ENCODE data around the gene MRPS23. TPM values are rescaled to one million over a fixed set of nuclear protein-coding genes. Genes with fewer than 3 reads are reported as not detected.
A peak's percentile ranks its signal among the peaks of the same experiment; 100 is the strongest.

MRPS23 gene
- total and polyA plus RNA-seq, 2 of the 13 experiments (the other 11 are each of a cell fraction or from before 2014, with no cell fraction given) = 63.2 to 181 TPM

DNA sequence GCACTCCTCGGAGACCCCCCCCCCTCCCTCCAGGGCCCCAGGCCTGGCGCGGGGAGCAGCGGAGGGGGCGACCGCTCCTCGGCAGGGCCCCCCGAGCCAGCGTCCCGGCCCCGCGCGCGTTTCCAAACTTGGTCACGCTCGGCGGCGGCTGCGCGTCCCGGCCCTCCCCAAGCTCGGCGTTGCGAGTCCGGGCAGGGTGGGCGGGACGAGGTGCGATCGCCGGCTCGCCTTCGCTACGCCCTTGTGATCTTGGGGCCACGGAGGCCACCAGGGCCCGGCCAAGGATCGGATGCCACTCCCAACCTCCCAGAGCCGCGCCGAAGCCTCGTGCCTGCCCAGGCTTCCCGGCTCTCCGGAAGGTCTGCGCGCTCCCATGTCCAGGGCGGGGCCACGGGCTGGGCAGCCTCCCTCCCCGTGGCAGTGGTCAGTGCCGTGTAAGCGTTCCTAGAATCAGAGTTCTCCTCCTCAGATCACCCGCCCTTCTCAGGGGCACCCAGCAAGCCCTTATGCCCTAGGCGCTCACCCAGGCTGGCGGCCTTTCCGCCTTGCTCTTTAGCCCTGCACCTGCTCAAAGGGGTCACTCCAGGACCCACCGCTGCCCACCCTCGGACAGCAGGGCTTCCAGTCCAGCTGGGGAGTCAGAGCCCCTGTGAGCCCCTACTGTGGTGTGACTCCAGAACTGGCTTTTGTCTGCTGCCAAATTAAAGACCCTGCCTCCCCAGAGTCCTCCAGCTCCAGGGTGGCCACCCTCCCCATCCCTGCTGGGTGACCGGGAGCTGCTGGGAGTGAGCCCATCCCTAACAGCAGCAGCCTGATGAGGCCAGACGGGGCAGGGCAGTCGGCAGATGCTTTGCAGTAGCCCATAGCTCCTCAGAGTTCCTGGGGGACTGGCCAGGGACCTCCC, 12.2 kb upstream of the MRPS23 start (continued):
- TF ChIP-seq, protein P1, sequence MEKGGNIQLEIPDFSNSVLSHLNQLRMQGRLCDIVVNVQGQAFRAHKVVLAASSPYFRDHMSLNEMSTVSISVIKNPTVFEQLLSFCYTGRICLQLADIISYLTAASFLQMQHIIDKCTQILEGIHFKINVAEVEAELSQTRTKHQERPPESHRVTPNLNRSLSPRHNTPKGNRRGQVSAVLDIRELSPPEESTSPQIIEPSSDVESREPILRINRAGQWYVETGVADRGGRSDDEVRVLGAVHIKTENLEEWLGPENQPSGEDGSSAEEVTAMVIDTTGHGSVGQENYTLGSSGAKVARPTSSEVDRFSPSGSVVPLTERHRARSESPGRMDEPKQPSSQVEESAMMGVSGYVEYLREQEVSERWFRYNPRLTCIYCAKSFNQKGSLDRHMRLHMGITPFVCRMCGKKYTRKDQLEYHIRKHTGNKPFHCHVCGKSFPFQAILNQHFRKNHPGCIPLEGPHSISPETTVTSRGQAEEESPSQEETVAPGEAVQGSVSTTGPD (CRISPR knock-in tag; IDR thresholded peaks at IDR 0.05) = no peak
- TF ChIP-seq ZNF589 (CRISPR knock-in tag; conservative IDR thresholded peaks at IDR 0.05) (0 out of 2 replicates have a peak, but pooled peaks have one; percentile 31), ZNF841 (CRISPR knock-in tag; IDR thresholded peaks at IDR 0.05; ENCODE audit: borderline replicate concordance) (no peak), SOX6 (IDR thresholded peaks at IDR 0.05) (no peak), SOX6 (CRISPR knock-in tag; IDR thresholded peaks at IDR 0.05) (no peak), HOXD1 (CRISPR knock-in tag; IDR thresholded peaks at IDR 0.05) (peak; percentile 95), ZMYM4 (CRISPR knock-in tag; IDR thresholded peaks at IDR 0.05) (peak; percentile 15; the same call in 1 of the 2 replicates), CREB1 (IDR thresholded peaks at IDR 0.05) (no peak), CREB1 (CRISPR knock-in tag; IDR thresholded peaks at IDR 0.05) (no peak), ZFP82 (CRISPR knock-in tag; IDR thresholded peaks at IDR 0.05; ENCODE audit: borderline replicate concordance) (no peak; the same call in 1 of the 2 replicates), ZFP62 (CRISPR knock-in tag; IDR thresholded peaks at IDR 0.05) (peak; percentile 74; the same call in 1 of the 2 replicates), DMAP1 (CRISPR knock-in tag; IDR thresholded peaks at IDR 0.05) (peak; percentile 88; the same call in 1 of the 2 replicates)
- TF ChIP-seq, protein P2, sequence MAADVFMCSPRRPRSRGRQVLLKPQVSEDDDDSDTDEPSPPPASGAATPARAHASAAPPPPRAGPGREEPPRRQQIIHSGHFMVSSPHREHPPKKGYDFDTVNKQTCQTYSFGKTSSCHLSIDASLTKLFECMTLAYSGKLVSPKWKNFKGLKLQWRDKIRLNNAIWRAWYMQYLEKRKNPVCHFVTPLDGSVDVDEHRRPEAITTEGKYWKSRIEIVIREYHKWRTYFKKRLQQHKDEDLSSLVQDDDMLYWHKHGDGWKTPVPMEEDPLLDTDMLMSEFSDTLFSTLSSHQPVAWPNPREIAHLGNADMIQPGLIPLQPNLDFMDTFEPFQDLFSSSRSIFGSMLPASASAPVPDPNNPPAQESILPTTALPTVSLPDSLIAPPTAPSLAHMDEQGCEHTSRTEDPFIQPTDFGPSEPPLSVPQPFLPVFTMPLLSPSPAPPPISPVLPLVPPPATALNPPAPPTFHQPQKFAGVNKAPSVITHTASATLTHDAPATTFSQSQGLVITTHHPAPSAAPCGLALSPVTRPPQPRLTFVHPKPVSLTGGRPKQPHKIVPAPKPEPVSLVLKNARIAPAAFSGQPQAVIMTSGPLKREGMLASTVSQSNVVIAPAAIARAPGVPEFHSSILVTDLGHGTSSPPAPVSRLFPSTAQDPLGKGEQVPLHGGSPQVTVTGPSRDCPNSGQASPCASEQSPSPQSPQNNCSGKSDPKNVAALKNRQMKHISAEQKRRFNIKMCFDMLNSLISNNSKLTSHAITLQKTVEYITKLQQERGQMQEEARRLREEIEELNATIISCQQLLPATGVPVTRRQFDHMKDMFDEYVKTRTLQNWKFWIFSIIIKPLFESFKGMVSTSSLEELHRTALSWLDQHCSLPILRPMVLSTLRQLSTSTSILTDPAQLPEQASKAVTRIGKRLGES (CRISPR knock-in tag; IDR thresholded peaks at IDR 0.05; ENCODE audit: borderline replicate concordance) = 0 out of 2 replicates have a peak, but pooled peaks have one; percentile 89
- TF ChIP-seq, protein P3, sequence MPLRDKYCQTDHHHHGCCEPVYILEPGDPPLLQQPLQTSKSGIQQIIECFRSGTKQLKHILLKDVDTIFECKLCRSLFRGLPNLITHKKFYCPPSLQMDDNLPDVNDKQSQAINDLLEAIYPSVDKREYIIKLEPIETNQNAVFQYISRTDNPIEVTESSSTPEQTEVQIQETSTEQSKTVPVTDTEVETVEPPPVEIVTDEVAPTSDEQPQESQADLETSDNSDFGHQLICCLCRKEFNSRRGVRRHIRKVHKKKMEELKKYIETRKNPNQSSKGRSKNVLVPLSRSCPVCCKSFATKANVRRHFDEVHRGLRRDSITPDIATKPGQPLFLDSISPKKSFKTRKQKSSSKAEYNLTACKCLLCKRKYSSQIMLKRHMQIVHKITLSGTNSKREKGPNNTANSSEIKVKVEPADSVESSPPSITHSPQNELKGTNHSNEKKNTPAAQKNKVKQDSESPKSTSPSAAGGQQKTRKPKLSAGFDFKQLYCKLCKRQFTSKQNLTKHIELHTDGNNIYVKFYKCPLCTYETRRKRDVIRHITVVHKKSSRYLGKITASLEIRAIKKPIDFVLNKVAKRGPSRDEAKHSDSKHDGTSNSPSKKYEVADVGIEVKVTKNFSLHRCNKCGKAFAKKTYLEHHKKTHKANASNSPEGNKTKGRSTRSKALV (CRISPR knock-in tag; IDR thresholded peaks at IDR 0.05) = peak; percentile 98
- TF ChIP-seq, protein P4, sequence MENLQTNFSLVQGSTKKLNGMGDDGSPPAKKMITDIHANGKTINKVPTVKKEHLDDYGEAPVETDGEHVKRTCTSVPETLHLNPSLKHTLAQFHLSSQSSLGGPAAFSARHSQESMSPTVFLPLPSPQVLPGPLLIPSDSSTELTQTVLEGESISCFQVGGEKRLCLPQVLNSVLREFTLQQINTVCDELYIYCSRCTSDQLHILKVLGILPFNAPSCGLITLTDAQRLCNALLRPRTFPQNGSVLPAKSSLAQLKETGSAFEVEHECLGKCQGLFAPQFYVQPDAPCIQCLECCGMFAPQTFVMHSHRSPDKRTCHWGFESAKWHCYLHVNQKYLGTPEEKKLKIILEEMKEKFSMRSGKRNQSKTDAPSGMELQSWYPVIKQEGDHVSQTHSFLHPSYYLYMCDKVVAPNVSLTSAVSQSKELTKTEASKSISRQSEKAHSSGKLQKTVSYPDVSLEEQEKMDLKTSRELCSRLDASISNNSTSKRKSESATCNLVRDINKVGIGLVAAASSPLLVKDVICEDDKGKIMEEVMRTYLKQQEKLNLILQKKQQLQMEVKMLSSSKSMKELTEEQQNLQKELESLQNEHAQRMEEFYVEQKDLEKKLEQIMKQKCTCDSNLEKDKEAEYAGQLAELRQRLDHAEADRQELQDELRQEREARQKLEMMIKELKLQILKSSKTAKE (CRISPR knock-in tag; IDR thresholded peaks at IDR 0.05; ENCODE audit: borderline replicate concordance) = no peak; the same call in 1 of the 2 replicates
- TF ChIP-seq, protein P5, sequence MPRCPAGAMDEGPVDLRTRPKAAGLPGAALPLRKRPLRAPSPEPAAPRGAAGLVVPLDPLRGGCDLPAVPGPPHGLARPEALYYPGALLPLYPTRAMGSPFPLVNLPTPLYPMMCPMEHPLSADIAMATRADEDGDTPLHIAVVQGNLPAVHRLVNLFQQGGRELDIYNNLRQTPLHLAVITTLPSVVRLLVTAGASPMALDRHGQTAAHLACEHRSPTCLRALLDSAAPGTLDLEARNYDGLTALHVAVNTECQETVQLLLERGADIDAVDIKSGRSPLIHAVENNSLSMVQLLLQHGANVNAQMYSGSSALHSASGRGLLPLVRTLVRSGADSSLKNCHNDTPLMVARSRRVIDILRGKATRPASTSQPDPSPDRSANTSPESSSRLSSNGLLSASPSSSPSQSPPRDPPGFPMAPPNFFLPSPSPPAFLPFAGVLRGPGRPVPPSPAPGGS (CRISPR knock-in tag; IDR thresholded peaks at IDR 0.05) = peak; percentile 90

All from HepG2 (cell line).